Measurements from ENCODE around the gene WNT7A. TPM values are rescaled to one million over a fixed set of nuclear protein-coding genes. Genes with fewer than 3 reads are reported as not detected.

The WNT7A gene
- total RNA-seq, 1 donor from 2014 or later: not detected

GRCh38 chr3:13865581-13865980 is 14.3 kb downstream of the WNT7A start:
- Mint-ChIP-seq H3K4me3 (no peak overlapping the region), H3K4me1 (peaks cover 38% of the 10 kb centered on the region), H3K27ac (no peak overlapping the region), H3K36me3 (peaks cover 2% of the 10 kb centered on the region), H3K27me3 (ENCODE audit: insufficient read depth, low read depth) (peaks cover 5% of the 10 kb centered on the region), H3K9me3 (no peaks in the 10 kb centered on the region)
- Histone ChIP-seq H3K9ac (no peak overlapping the region), H2AFZ (replicated peaks) (no peak overlapping the region), H3F3A (ENCODE audit: low read depth) (no peaks in the 10 kb centered on the region), H3K4me3 (no peak overlapping the region), H3K36me3 (no peaks in the 10 kb centered on the region), H3K27me3 (peaks cover 37% of the 10 kb centered on the region), H4K20me1 (ENCODE audit: low read depth) (no peaks in the 10 kb centered on the region), H3K9me3 (ENCODE audit: low read depth) (no peaks in the 10 kb centered on the region), H3K4me1 (peaks cover 13% of the 10 kb centered on the region), H3K27ac (no peak overlapping the region), H3K79me2 (ENCODE audit: low read depth) (no peaks in the 10 kb centered on the region), H3K4me2 (no peak overlapping the region)
- TF ChIP-seq EZH2phosphoT487 (IDR thresholded peaks at IDR 0.05) (no peak), CTCF (IDR thresholded peaks at IDR 0.05) (no peak), EZH2 (IDR thresholded peaks at IDR 0.05) (no peak)
- DNase-seq (ENCODE audit: low spot score): no peak

GRCh38 chr3:13865106-13865505 is 14.8 kb downstream of the WNT7A start:
- DNase-seq (ENCODE audit: low spot score): no peak
- no peak for TF ChIP-seq CTCF (IDR thresholded peaks at IDR 0.05)
- no peak for TF ChIP-seq EZH2 (IDR thresholded peaks at IDR 0.05)
- TF ChIP-seq EZH2phosphoT487 (IDR thresholded peaks at IDR 0.05): no peak
- Histone ChIP-seq H3K36me3 (no peaks in the 10 kb centered on the region), H3K4me2 (no peak overlapping the region), H3F3A (ENCODE audit: low read depth) (no peaks in the 10 kb centered on the region), H3K4me1 (peaks cover 13% of the 10 kb centered on the region), H4K20me1 (ENCODE audit: low read depth) (no peaks in the 10 kb centered on the region), H3K27me3 (peaks cover 34% of the 10 kb centered on the region), H3K79me2 (ENCODE audit: low read depth) (no peaks in the 10 kb centered on the region), H2AFZ (replicated peaks) (no peak overlapping the region), H3K4me3 (no peak overlapping the region), H3K9ac (no peak overlapping the region), H3K27ac (no peak overlapping the region), H3K9me3 (ENCODE audit: low read depth) (no peaks in the 10 kb centered on the region)
- H3K4me3 Mint-ChIP-seq: no peak overlapping the region
- peaks cover 2% of the 10 kb centered on the region for H3K36me3 Mint-ChIP-seq
- peaks cover 5% of the 10 kb centered on the region for H3K27me3 Mint-ChIP-seq (ENCODE audit: insufficient read depth, low read depth)
- no peaks in the 10 kb centered on the region for H3K9me3 Mint-ChIP-seq
- H3K4me1 Mint-ChIP-seq: peaks cover 38% of the 10 kb centered on the region
- no peak overlapping the region for H3K27ac Mint-ChIP-seq

- Mint-ChIP-seq H3K9me3 (no peaks in the 10 kb centered on the region), H3K27me3 (ENCODE audit: insufficient read depth, low read depth) (peaks cover 5% of the 10 kb centered on the region), H3K27ac (no peak overlapping the region), H3K4me3 (no peak overlapping the region), H3K4me1 (peaks cover 38% of the 10 kb centered on the region), H3K36me3 (peaks cover 2% of the 10 kb centered on the region)
- Histone ChIP-seq H3K36me3 (no peaks in the 10 kb centered on the region), H3K4me2 (peak overlapping the region; percentile 47), H3K9ac (no peak overlapping the region), H3K27ac (no peak overlapping the region), H2AFZ (replicated peaks) (no peak overlapping the region), H3K4me1 (peaks cover 13% of the 10 kb centered on the region), H3F3A (ENCODE audit: low read depth) (no peaks in the 10 kb centered on the region), H3K79me2 (ENCODE audit: low read depth) (no peaks in the 10 kb centered on the region), H3K27me3 (peaks cover 24% of the 10 kb centered on the region), H3K9me3 (ENCODE audit: low read depth) (no peaks in the 10 kb centered on the region), H4K20me1 (ENCODE audit: low read depth) (no peaks in the 10 kb centered on the region), H3K4me3 (no peak overlapping the region)
- TF ChIP-seq EZH2phosphoT487 (IDR thresholded peaks at IDR 0.05) (no peak), CTCF (IDR thresholded peaks at IDR 0.05) (no peak), EZH2 (IDR thresholded peaks at IDR 0.05) (no peak)
- no peak for DNase-seq (ENCODE audit: low spot score)
Measured at GRCh38 chr3:13863965-13864595, 15.8 kb downstream of the WNT7A start.

Measured in neural progenitor cell (in vitro differentiated cells).